OCI-M2 (cell line): Measurements from ENCODE around the gene TBKBP1.
"Not testable (repeated sequence)": the region's sequence is repeated elsewhere in the genome, so short reads cannot be mapped to it uniquely, and the experiment has no call there.

Experiments used
- DNase-seq: peaks from one replicate; lab custom pipeline; 2025; ENCODE audit not compliant: unreplicated experiment; lab: John Stamatoyannopoulos, UW

Gene TBKBP1

GRCh38 chr17:47678196-47678595 lies 15.8 kb upstream of the TBKBP1 start:
- no peak for DNase-seq

GRCh38 chr17:47682138-47682537 lies 11.8 kb upstream of the TBKBP1 start:
- DNase-seq: no peak

GRCh38 chr17:47682727-47683126 lies 11.2 kb upstream of the TBKBP1 start:
- DNase-seq: not testable (repeated sequence)

GRCh38 chr17:47684025-47684424 lies 9.9 kb upstream of the TBKBP1 start:
- DNase-seq: no peak

- no peak for DNase-seq
These were observed 9.3 kb upstream of the TBKBP1 start for GRCh38 chr17:47684535-47685193.

- no peak for DNase-seq
These were observed 8.2 kb upstream of the TBKBP1 start for GRCh38 chr17:47685556-47686275.

GRCh38 chr17:47686276-47686635 lies 7.7 kb upstream of the TBKBP1 start:
- DNase-seq: no peak

GRCh38 chr17:47686664-47687327 lies 7.2 kb upstream of the TBKBP1 start:
- no peak for DNase-seq

GRCh38 chr17:47687328-47687690 lies 6.7 kb upstream of the TBKBP1 start:
- no peak for DNase-seq

GRCh38 chr17:47687748-47688147 lies 6.2 kb upstream of the TBKBP1 start:
- DNase-seq: no peak

- no peak for DNase-seq
These were observed 3.8 kb upstream of the TBKBP1 start for GRCh38 chr17:47690121-47690520.

GRCh38 chr17:47692137-47692894 lies 1.6 kb upstream of the TBKBP1 start:
- no peak for DNase-seq

GRCh38 chr17:47692895-47693730 lies 848 bp upstream of the TBKBP1 start:
- DNase-seq: no peak

- DNase-seq: no peak
These were observed 844 bp downstream of the TBKBP1 start for GRCh38 chr17:47694581-47695428.

- DNase-seq: no peak
These were observed 1.7 kb downstream of the TBKBP1 start for GRCh38 chr17:47695429-47696376.

GRCh38 chr17:47696717-47697642 lies 3.0 kb downstream of the TBKBP1 start:
- DNase-seq: no peak

- no peak for DNase-seq
These were observed 4.1 kb downstream of the TBKBP1 start for GRCh38 chr17:47697906-47698711.
